HCT116 (cell line): Measurements from ENCODE around the gene NAPEPLD. TPM values are rescaled to one million over a fixed set of nuclear protein-coding genes. Genes with fewer than 3 reads are reported as not detected.

Experiments
- ATAC-seq: fragments of 200-7000 bp; cut with Tn5 transposase; 2 replicates; pipeline ENCODE4 v1.9.1; 2020; ENCODE audit warnings: mild to moderate bottlenecking, moderate library complexity
- BruUV-seq: library from RNA; stranded (reverse); fragments of 400-500 nt; replicated peaks from 2 replicates; lab custom pipeline; 2021; lab: Mats Ljungman, UMichigan
- CTCF ChIA-PET: fragments of 300-600 bp; sonication (Branson Sonifier 250); formaldehyde crosslinking; loops from one replicate; lab custom pipeline; 2021; ENCODE audit warnings: antibody characterized with exemption; lab: Charles Lee
- POLR2A ChIA-PET: fragments of 300-600, 350-600 bp; sonication (Branson Sonifier 250); formaldehyde crosslinking; loops from one replicate; lab custom pipeline; 2021; ENCODE audit warnings: antibody characterized with exemption; lab: Charles Lee
- RAD21 ChIA-PET, 2 experiments: fragments of 300-600 bp; sonication (Branson Sonifier 250); formaldehyde crosslinking; loops; one replicate each; lab custom pipeline; 2023; ENCODE audit warnings: low total read pairs in 2 of 2; ENCODE audit not compliant: uncharacterized antibody in 2 of 2, unreplicated experiment in 2 of 2, low non-redundant PET in 1 of 2; lab: Charles Lee
- DNase-seq: peaks from one replicate; pipeline ENCODE4 v3.0.0-alpha.2; 2010; ENCODE audit warnings: low read depth, low spot score
- H2AFZ ChIP-seq: fragments of 200-600 bp; shearing (Covaris generic), sonication (generic); 2 replicates; pipeline ENCODE4 v1.6.1; 2017; ENCODE audit warnings: low read depth, mixed run types, mixed read lengths, antibody characterized with exemption, low read length; ENCODE audit not compliant: poor library complexity, severe bottlenecking
- H3K27ac ChIP-seq: 2 replicates; pipeline ENCODE4 v1.5.1; 2012; ENCODE audit warnings: low read depth, low read length
- H3K27me3 ChIP-seq: fragments of 200-600 bp; sonication (generic); 2 replicates; pipeline ENCODE4 v1.6.1; 2016; ENCODE audit warnings: mixed run types, low read length, mixed read lengths; ENCODE audit not compliant: insufficient read depth
- H3K36me3 ChIP-seq, 2 experiments: fragments of 200-500 bp in 1 of 2; fragments of 200-600 bp in 1 of 2; sonication (Bioruptor generic) in 1 of 2; sonication (generic) in 1 of 2; 2 replicates each; pipeline versions ENCODE4 v1.5.1 to v1.6.1; 2014 to 2016; ENCODE audit warnings: low read length in 2 of 2, inconsistent platforms in 1 of 2, mixed read lengths in 1 of 2, mixed run types in 1 of 2; ENCODE audit not compliant: insufficient read depth in 2 of 2, control insufficient read depth in 1 of 2
- H3K4me1 ChIP-seq, 2 experiments: fragments of 200-600 bp in 1 of 2; sonication (generic) in 1 of 2; 2 replicates each; pipeline versions ENCODE4 v1.5.1 to v1.6.1; 2012 to 2017; ENCODE audit warnings: low read length in 2 of 2, inconsistent platforms in 1 of 2, mild to moderate bottlenecking in 1 of 2, mixed read lengths in 1 of 2, mixed run types in 1 of 2, moderate library complexity in 1 of 2; ENCODE audit not compliant: insufficient read depth in 2 of 2, control insufficient read depth in 1 of 2
- H3K4me2 ChIP-seq: fragments of 200-600 bp; sonication (generic); 2 replicates; pipeline ENCODE4 v1.6.1; 2017; ENCODE audit warnings: mixed run types, low read length, mixed read lengths
- H3K4me3 ChIP-seq, 2 experiments: fragments of 200-600 bp in 1 of 2; sonication (generic) in 1 of 2; replicated peaks in 1 of 2; 2 replicates each; pipeline ENCODE4 v1.5.1; 2011 to 2016; ENCODE audit warnings: low read length in 2 of 2, control low read depth in 1 of 2, low read depth in 1 of 2, mild to moderate bottlenecking in 1 of 2, mixed read lengths in 1 of 2, mixed run types in 1 of 2
- H3K79me2 ChIP-seq: fragments of 200-600 bp; sonication (generic); 2 replicates; pipeline ENCODE4 v1.6.1; 2017; ENCODE audit warnings: mild to moderate bottlenecking, mixed run types, low read length, moderate library complexity, mixed read lengths; ENCODE audit not compliant: insufficient read depth
- H3K9ac ChIP-seq: fragments of 200-600 bp; sonication (generic); 2 replicates; pipeline ENCODE4 v1.6.1; 2016; ENCODE audit warnings: low read length, mixed read lengths
- H3K9me2 ChIP-seq: fragments of 200-600 bp; sonication (generic), shearing (Covaris generic); 2 replicates; pipeline ENCODE4 v1.6.1; 2017; ENCODE audit warnings: mixed run types, mild to moderate bottlenecking, moderate library complexity; ENCODE audit not compliant: insufficient read depth
- H3K9me3 ChIP-seq, 2 experiments: fragments of 200-500 bp in 1 of 2; fragments of 200-600 bp in 1 of 2; sonication (Bioruptor generic) in 1 of 2; sonication (generic) in 1 of 2; 2 replicates each; pipeline ENCODE4 v1.6.1; 2014 to 2017; ENCODE audit warnings: low read length in 2 of 2, mixed read lengths in 2 of 2, inconsistent platforms in 1 of 2, low read depth in 1 of 2, mild to moderate bottlenecking in 1 of 2, mixed run types in 1 of 2, moderate library complexity in 1 of 2; ENCODE audit not compliant: control insufficient read depth in 1 of 2, insufficient read depth in 1 of 2
- H4K20me1 ChIP-seq: fragments of 200-600 bp; sonication (generic), shearing (Covaris generic); 2 replicates; pipeline ENCODE4 v1.6.1; 2017; ENCODE audit warnings: mixed run types, mild to moderate bottlenecking, moderate library complexity; ENCODE audit not compliant: insufficient read depth
- CBX3 ChIP-seq: IDR thresholded peaks from 2 replicates; pipeline ENCODE4 v1.6.1; 2012; ENCODE audit warnings: low read depth
- EGR1 ChIP-seq: IDR thresholded peaks from 2 replicates; pipeline ENCODE4 v1.6.1; 2012; ENCODE audit warnings: low read depth
- EZH2phosphoT487 ChIP-seq: fragments of 200-600 bp; IDR thresholded peaks from 2 replicates; pipeline ENCODE4 v1.6.1; 2018; ENCODE audit warnings: antibody characterized with exemption, borderline replicate concordance
- FOSL1 ChIP-seq: IDR thresholded peaks from 2 replicates; pipeline ENCODE4 v1.6.1; 2012; ENCODE audit warnings: low read depth
- RAD21 ChIP-seq: IDR thresholded peaks from 2 replicates; pipeline ENCODE4 v1.6.1; 2012; ENCODE audit warnings: low read depth, mild to moderate bottlenecking
- SIN3A ChIP-seq: IDR thresholded peaks from 2 replicates; pipeline ENCODE4 v1.6.1; 2012; ENCODE audit warnings: low read depth
- ZNF274 ChIP-seq: fragments of 200-500 bp; sonication (Bioruptor generic); IDR thresholded peaks from 2 replicates; pipeline ENCODE4 v1.6.1; 2014; ENCODE audit warnings: mild to moderate bottlenecking, low read depth, low read length, inconsistent platforms
- intact Hi-C: fragments of 100-400 bp; cut with micrococcal nuclease; formaldehyde crosslinking; loops from 2 replicates; pipeline ENCODE4 v1.10.0; 2022
- total RNA-seq: library from RNA; stranded (reverse); gene quantifications from one replicate; pipeline ENCODE4 v1.2.1, GENCODE V29; 2021; ENCODE audit not compliant: unreplicated experiment
- TF ChIP-seq, protein P1 (sequence below): IDR thresholded peaks from 2 replicates; pipeline ENCODE4 v1.6.1; 2011; ENCODE audit warnings: mild to moderate bottlenecking, low read length, moderate library complexity; ENCODE audit not compliant: insufficient replicate concordance; ENCODE audit errors: extremely low read depth
- TF ChIP-seq, protein P2 (sequence below), 3 experiments: fragments of 200-600 bp in 1 of 3; sonication (generic) in 1 of 3; IDR thresholded peaks in 2 of 3; conservative IDR thresholded peaks in 1 of 3; 2 replicates each; pipeline ENCODE4 v1.5.1; 2012 to 2017; ENCODE audit warnings: low read depth in 2 of 3, low read length in 2 of 3, antibody characterized with exemption in 1 of 3, borderline replicate concordance in 1 of 3, control low read depth in 1 of 3, mild to moderate bottlenecking in 1 of 3, mixed read lengths in 1 of 3, mixed run types in 1 of 3, moderate library complexity in 1 of 3; ENCODE audit not compliant: insufficient read depth in 1 of 3
- TF ChIP-seq, protein P3 (sequence below): IDR thresholded peaks from 2 replicates; pipeline ENCODE4 v1.6.1; 2012

The NAPEPLD gene
- total RNA-seq, 1 experiment from 2014 or later = 9.7 TPM

DNA sequence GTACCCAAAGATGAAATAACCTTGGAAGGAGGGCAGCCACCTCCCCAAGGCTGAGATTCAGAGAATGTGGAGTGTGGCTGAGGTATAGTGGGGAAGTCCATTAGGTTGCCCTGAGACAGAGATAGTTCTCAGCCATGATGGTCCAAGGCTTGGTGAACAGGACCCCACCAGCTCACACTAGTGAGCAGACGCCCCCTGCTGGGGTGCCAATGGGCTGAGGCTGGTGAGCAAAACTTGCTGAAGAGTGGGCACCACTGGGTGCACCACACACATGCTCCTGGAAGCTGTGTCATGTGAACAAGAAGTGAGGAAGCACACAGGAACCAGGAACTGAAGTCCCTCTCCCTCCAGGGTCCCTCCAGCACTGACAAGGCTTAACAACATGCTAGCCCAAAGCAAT lies 83.2 kb downstream of the NAPEPLD start:
- TF ChIP-seq ZNF274 (no peak), EGR1 (no peak), FOSL1 (no peak), RAD21 (peak; percentile 69), EZH2phosphoT487 (no peak), SIN3A (no peak), CBX3 (no peak)
- TF ChIP-seq, protein P1, sequence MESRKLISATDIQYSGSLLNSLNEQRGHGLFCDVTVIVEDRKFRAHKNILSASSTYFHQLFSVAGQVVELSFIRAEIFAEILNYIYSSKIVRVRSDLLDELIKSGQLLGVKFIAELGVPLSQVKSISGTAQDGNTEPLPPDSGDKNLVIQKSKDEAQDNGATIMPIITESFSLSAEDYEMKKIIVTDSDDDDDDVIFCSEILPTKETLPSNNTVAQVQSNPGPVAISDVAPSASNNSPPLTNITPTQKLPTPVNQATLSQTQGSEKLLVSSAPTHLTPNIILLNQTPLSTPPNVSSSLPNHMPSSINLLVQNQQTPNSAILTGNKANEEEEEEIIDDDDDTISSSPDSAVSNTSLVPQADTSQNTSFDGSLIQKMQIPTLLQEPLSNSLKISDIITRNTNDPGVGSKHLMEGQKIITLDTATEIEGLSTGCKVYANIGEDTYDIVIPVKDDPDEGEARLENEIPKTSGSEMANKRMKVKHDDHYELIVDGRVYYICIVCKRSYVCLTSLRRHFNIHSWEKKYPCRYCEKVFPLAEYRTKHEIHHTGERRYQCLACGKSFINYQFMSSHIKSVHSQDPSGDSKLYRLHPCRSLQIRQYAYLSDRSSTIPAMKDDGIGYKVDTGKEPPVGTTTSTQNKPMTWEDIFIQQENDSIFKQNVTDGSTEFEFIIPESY = no peak
- TF ChIP-seq, protein P2, sequence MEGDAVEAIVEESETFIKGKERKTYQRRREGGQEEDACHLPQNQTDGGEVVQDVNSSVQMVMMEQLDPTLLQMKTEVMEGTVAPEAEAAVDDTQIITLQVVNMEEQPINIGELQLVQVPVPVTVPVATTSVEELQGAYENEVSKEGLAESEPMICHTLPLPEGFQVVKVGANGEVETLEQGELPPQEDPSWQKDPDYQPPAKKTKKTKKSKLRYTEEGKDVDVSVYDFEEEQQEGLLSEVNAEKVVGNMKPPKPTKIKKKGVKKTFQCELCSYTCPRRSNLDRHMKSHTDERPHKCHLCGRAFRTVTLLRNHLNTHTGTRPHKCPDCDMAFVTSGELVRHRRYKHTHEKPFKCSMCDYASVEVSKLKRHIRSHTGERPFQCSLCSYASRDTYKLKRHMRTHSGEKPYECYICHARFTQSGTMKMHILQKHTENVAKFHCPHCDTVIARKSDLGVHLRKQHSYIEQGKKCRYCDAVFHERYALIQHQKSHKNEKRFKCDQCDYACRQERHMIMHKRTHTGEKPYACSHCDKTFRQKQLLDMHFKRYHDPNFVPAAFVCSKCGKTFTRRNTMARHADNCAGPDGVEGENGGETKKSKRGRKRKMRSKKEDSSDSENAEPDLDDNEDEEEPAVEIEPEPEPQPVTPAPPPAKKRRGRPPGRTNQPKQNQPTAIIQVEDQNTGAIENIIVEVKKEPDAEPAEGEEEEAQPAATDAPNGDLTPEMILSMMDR (IDR thresholded peaks at IDR 0.05 in 2 of 3, conservative IDR thresholded peaks at IDR 0.05 in 1 of 3; ENCODE audit: borderline replicate concordance in 1 of 3, insufficient read depth in 1 of 3, low read depth in 2 of 3, low read length in 2 of 3) = peak; percentile 48 to 80 (median 65); a peak in 5 of 6 replicates
- TF ChIP-seq, protein P3, sequence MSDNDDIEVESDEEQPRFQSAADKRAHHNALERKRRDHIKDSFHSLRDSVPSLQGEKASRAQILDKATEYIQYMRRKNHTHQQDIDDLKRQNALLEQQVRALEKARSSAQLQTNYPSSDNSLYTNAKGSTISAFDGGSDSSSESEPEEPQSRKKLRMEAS = no peak
- Histone ChIP-seq H2AFZ (no peak overlapping the region), H3K4me3 (no peak overlapping the region), H3K9me3 (no peaks in the 10 kb centered on the region), H3K4me2 (no peak overlapping the region), H3K27ac (no peak overlapping the region), H4K20me1 (no peaks in the 10 kb centered on the region), H3K27me3 (no peaks in the 10 kb centered on the region), H3K36me3 (no peaks in the 10 kb centered on the region), H3K9ac (no peak overlapping the region), H3K4me1 (peaks cover 5 to 14% of the 10 kb centered on the region in 2 experiments; a peak in 3 of 4 replicates), H3K9me2 (no peaks in the 10 kb centered on the region), H3K79me2 (no peaks in the 10 kb centered on the region)
- ChIA-PET CTCF (interaction anchor here (0.6 to 1.6 kb wide), 3 partner anchors 9 to 317 kb away, joined by 3 to 10 read pairs (median 8); partner anchors contain the start of genes ARMC10 and FAM185A), POLR2A (no interaction called here), RAD21 (interaction anchor here in 1 of 2 experiments (0.7 kb wide), 1 partner anchor 308 kb away, joined by 3 read pairs; no protein-coding TSS in a partner anchor)
- peak; percentile 24 for DNase-seq
- ATAC-seq = peak; percentile 80
- intact Hi-C loops = no loop called here
- BruUV-seq = no TSS peak
